Parathyroid adenoma (tissue), 2 donors: ENCODE measurements around the gene RGS19.
"Not testable (repeated sequence)": the region's sequence is repeated elsewhere in the genome, so short reads cannot be mapped to it uniquely, and the experiment has no call there.

Experiments
- H2AFZ ChIP-seq: fragments of 300-600 bp; sonication (generic); one replicate; pipeline ENCODE4 v1.7.0; 2017; ENCODE audit warnings: antibody characterized with exemption, mild to moderate bottlenecking
- H3K27ac ChIP-seq: fragments of 300-600 bp; sonication (generic); one replicate; pipeline ENCODE4 v1.7.0; 2017
- H3K27me3 ChIP-seq: fragments of 300-600 bp; sonication (generic); one replicate; pipeline ENCODE4 v1.7.0; 2017; ENCODE audit warnings: low read length; ENCODE audit not compliant: control insufficient read depth, insufficient read depth
- H3K36me3 ChIP-seq: fragments of 300-600 bp; sonication (generic); one replicate; pipeline ENCODE4 v1.7.0; 2017; ENCODE audit warnings: low read length; ENCODE audit not compliant: control insufficient read depth, insufficient read depth
- H3K4me1 ChIP-seq: fragments of 300-600 bp; sonication (generic); one replicate; pipeline ENCODE4 v1.7.0; 2017; ENCODE audit warnings: control low read depth
- H3K4me2 ChIP-seq: fragments of 300-600 bp; sonication (generic); one replicate; pipeline ENCODE4 v1.7.0; 2017; ENCODE audit warnings: low read length
- H3K4me3 ChIP-seq: fragments of 300-600 bp; sonication (generic); one replicate; pipeline ENCODE4 v1.7.0; 2017; ENCODE audit warnings: low read depth, low read length
- H3K79me2 ChIP-seq: fragments of 300-600 bp; sonication (generic); one replicate; pipeline ENCODE4 v1.7.0; 2017; ENCODE audit warnings: control low read depth
- H3K9ac ChIP-seq: fragments of 300-600 bp; sonication (generic); one replicate; pipeline ENCODE4 v1.7.0; 2017; ENCODE audit warnings: mild to moderate bottlenecking
- H3K9me3 ChIP-seq: fragments of 300-600 bp; sonication (generic); one replicate; pipeline ENCODE4 v1.7.0; 2017; ENCODE audit warnings: low read length; ENCODE audit not compliant: control insufficient read depth
- CTCF ChIP-seq: fragments of 300-600 bp; sonication (generic); IDR thresholded peaks from one replicate; pipeline ENCODE4 v1.7.0; 2017; ENCODE audit warnings: antibody characterized with exemption, mild to moderate bottlenecking
- donor health status: primary hyperparathyroidism.

RGS19 gene

GRCh38 chr20:64119301-64119680 is 40.0 kb upstream of the RGS19 start:
- peaks cover 8% of the 10 kb centered on the region for H3K79me2 ChIP-seq
- no peak overlapping the region for H3K4me3 ChIP-seq
- no peak overlapping the region for H3K4me2 ChIP-seq
- no peaks in the 10 kb centered on the region for H3K9me3 ChIP-seq
- TF ChIP-seq CTCF: no peak
- peak overlapping the region; percentile 85 for H3K27ac ChIP-seq
- peak overlapping the region; percentile 19 for H2AFZ ChIP-seq
- H3K27me3 ChIP-seq: no peaks in the 10 kb centered on the region
- H3K36me3 ChIP-seq: no peaks in the 10 kb centered on the region
- H3K4me1 ChIP-seq: peaks cover 25% of the 10 kb centered on the region
- no peak overlapping the region for H3K9ac ChIP-seq

- not testable (repeated sequence) for H3K9ac ChIP-seq, H3K27me3 ChIP-seq, H2AFZ ChIP-seq, H3K4me2 ChIP-seq, H3K9me3 ChIP-seq, H3K79me2 ChIP-seq, H3K36me3 ChIP-seq, H3K4me3 ChIP-seq
- Histone ChIP-seq H3K27ac (peak overlapping the region; percentile 65), H3K4me1 (peaks cover 39% of the 10 kb centered on the region)
Observed at GRCh38 chr20:64117432-64117777, 38.1 kb upstream of the RGS19 start.

GRCh38 chr20:64116541-64117431 is 37.5 kb upstream of the RGS19 start:
- H3K9me3 ChIP-seq: no peaks in the 10 kb centered on the region
- H3K4me2 ChIP-seq: no peak overlapping the region
- peaks cover 46% of the 10 kb centered on the region for H3K4me1 ChIP-seq
- peak overlapping the region; percentile 65 for H3K27ac ChIP-seq
- H3K4me3 ChIP-seq: no peak overlapping the region
- H2AFZ ChIP-seq: no peak overlapping the region
- no peak for TF ChIP-seq CTCF
- H3K79me2 ChIP-seq: peaks cover 4% of the 10 kb centered on the region
- no peak overlapping the region for H3K9ac ChIP-seq
- H3K36me3 ChIP-seq: no peaks in the 10 kb centered on the region
- no peaks in the 10 kb centered on the region for H3K27me3 ChIP-seq

- no peak overlapping the region for H2AFZ ChIP-seq
- H3K79me2 ChIP-seq: peaks cover 2% of the 10 kb centered on the region
- H3K27ac ChIP-seq: peak overlapping the region; percentile 65
- H3K27me3 ChIP-seq: no peaks in the 10 kb centered on the region
- H3K36me3 ChIP-seq: no peaks in the 10 kb centered on the region
- no peak overlapping the region for H3K9ac ChIP-seq
- TF ChIP-seq CTCF: no peak
- no peak overlapping the region for H3K4me2 ChIP-seq
- H3K4me3 ChIP-seq: no peak overlapping the region
- H3K4me1 ChIP-seq: peaks cover 47% of the 10 kb centered on the region
- H3K9me3 ChIP-seq: no peaks in the 10 kb centered on the region
Observed at GRCh38 chr20:64116016-64116415, 36.7 kb upstream of the RGS19 start.

- peaks cover 2% of the 10 kb centered on the region for H3K79me2 ChIP-seq
- no peaks in the 10 kb centered on the region for H3K36me3 ChIP-seq
- no peak overlapping the region for H2AFZ ChIP-seq
- no peak for TF ChIP-seq CTCF
- no peaks in the 10 kb centered on the region for H3K27me3 ChIP-seq
- H3K27ac ChIP-seq: peak overlapping the region; percentile 9
- H3K4me1 ChIP-seq: peaks cover 47% of the 10 kb centered on the region
- H3K4me3 ChIP-seq: no peak overlapping the region
- H3K9ac ChIP-seq: no peak overlapping the region
- no peaks in the 10 kb centered on the region for H3K9me3 ChIP-seq
- no peak overlapping the region for H3K4me2 ChIP-seq
Observed at GRCh38 chr20:64115171-64115911, 36.0 kb upstream of the RGS19 start.
